Kidney (tissue), 14 donors: ENCODE measurements around the gene LRRD1. TPM values are rescaled to one million over a fixed set of nuclear protein-coding genes. Genes with fewer than 3 reads are reported as not detected.

ENCODE experiments used
- DNase-seq, 5 donors: peaks; one replicate each; pipeline ENCODE4 v3.0.0-alpha.2; 2013 to 2020
- FAIRE-seq: peaks from 2 replicates; lab custom pipeline; 2012; peaks lifted over from hg19 to GRCh38; lab: Jason Lieb, UNC
- H3K27ac ChIP-seq, 2 donors: one replicate each; pipeline ENCODE4 v1.7.0; 2013; ENCODE audit warnings: low read depth in 2 of 2, low read length in 2 of 2, inconsistent platforms in 1 of 2
- H3K27me3 ChIP-seq: one replicate; pipeline ENCODE4 v1.7.1; 2013; ENCODE audit warnings: low read length, inconsistent platforms; ENCODE audit not compliant: control insufficient read depth, insufficient read depth
- H3K36me3 ChIP-seq, 3 donors: one replicate each; pipeline versions ENCODE4 v1.7.0 to v1.7.1; 2013; ENCODE audit warnings: low read length in 3 of 3, control low read depth in 1 of 3, inconsistent platforms in 1 of 3; ENCODE audit not compliant: insufficient read depth in 3 of 3, control insufficient read depth in 2 of 3
- H3K4me1 ChIP-seq, 3 donors: one replicate each; pipeline versions ENCODE4 v1.7.0 to v1.7.1; 2013; ENCODE audit warnings: low read length in 3 of 3, inconsistent platforms in 1 of 3, low read depth in 1 of 3; ENCODE audit not compliant: control insufficient read depth in 2 of 3, insufficient read depth in 2 of 3
- H3K4me3 ChIP-seq, 3 donors: one replicate each; pipeline versions ENCODE4 v1.7.0 to v1.8.1; 2013; ENCODE audit warnings: low read length in 3 of 3, control low read depth in 1 of 3, inconsistent platforms in 1 of 3
- H3K9ac ChIP-seq, 3 donors: one replicate each; pipeline versions ENCODE4 v1.7.0 to v1.7.1; 2013; ENCODE audit warnings: low read length in 3 of 3, control low read depth in 1 of 3, inconsistent platforms in 1 of 3
- H3K9me3 ChIP-seq, 3 donors: one replicate each; pipeline versions ENCODE4 v1.7.0 to v1.7.1; 2013; ENCODE audit warnings: low read length in 3 of 3, control low read depth in 1 of 3, inconsistent platforms in 1 of 3; ENCODE audit not compliant: control insufficient read depth in 2 of 3, insufficient read depth in 1 of 3
- intact Hi-C: fragments of 100-400 bp; cut with DNase I; formaldehyde crosslinking; loops from one replicate; pipeline ENCODE4 v1.11.1; 2022
- polyA plus RNA-seq: library from polyadenylated mRNA; stranded (reverse); fragments of 350-450 nt; fragmentation: Illumina TruSeq; extraction: RNeasy Lipid Tissue Mini Kit (QIAGEN cat#74804); gene quantifications from one replicate; pipeline ENCODE4 v1.2.3, GENCODE V29; 2014; ENCODE audit warnings: low read depth, low replicate concordance; ENCODE audit not compliant: insufficient read depth
- total RNA-seq: library from RNA; stranded (reverse); fragmentation: NEBNext Ultra II Directional; extraction: Animal tissue kit (Norgen Biotek cat#: 25700); gene quantifications from one replicate; pipeline ENCODE4 v1.2.1, GENCODE V29; 2021
- TF ChIP-seq, protein P1 (sequence below): IDR thresholded peaks from 3 replicates; pipeline ENCODE4 v1.5.1; 2012; ENCODE audit warnings: mild to moderate bottlenecking, moderate library complexity, borderline replicate concordance; ENCODE audit not compliant: insufficient read depth; ENCODE audit errors: extremely low read depth
- donor health status: control.
- donor health status: control.
- donor health status: control.
- donor health status: control.
- donor health status: control.
- donor health status: DM: yes; HTN: yes; CAD: no.
- donor health status: Normal renal cell carcinoma (clear cell type).

The LRRD1 gene
- total and polyA plus RNA-seq, 2 donors from 2014 or later: 0.25 TPM; not detected in 1

DNA sequence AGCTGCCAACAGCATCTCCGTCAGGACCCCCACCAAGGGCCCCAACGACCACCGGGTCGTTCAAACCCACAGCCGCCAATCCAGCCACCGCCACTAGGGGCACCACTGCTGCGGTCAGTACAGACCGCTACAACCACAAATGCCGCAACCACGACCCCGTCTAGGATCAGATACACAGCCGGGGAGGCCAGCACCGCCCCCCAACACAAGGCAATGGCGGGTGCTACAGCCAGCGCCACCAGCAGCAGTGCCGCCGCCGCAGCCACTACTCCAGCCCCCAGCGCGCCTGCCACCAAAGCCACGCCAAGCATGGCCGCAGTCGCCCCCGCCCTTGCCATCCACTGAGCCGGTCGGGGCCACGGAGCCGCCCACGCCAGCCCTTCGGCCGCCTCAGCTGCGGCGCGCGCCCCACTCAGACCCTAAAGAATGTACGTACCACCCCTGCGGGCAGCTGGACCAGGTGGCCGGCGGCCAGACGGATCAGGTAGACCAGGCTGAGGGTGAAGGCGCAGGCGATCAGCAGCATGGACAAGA lies 45.1 kb downstream of the LRRD1 start:
- FAIRE-seq: no peak
- TF ChIP-seq, protein P1, sequence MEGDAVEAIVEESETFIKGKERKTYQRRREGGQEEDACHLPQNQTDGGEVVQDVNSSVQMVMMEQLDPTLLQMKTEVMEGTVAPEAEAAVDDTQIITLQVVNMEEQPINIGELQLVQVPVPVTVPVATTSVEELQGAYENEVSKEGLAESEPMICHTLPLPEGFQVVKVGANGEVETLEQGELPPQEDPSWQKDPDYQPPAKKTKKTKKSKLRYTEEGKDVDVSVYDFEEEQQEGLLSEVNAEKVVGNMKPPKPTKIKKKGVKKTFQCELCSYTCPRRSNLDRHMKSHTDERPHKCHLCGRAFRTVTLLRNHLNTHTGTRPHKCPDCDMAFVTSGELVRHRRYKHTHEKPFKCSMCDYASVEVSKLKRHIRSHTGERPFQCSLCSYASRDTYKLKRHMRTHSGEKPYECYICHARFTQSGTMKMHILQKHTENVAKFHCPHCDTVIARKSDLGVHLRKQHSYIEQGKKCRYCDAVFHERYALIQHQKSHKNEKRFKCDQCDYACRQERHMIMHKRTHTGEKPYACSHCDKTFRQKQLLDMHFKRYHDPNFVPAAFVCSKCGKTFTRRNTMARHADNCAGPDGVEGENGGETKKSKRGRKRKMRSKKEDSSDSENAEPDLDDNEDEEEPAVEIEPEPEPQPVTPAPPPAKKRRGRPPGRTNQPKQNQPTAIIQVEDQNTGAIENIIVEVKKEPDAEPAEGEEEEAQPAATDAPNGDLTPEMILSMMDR: peak; percentile 80
- Histone ChIP-seq H3K9ac (peak overlapping the region; percentile 63 to 94 (median 91)), H3K4me3 (peak overlapping the region; percentile 89 to 98 (median 92)), H3K4me1 (peaks cover 0 to 7% (median 0%) of the 10 kb centered on the region in 3 donors), H3K36me3 (no peaks in the 10 kb centered on the region), H3K27me3 (no peaks in the 10 kb centered on the region), H3K9me3 (no peaks in the 10 kb centered on the region), H3K27ac (peak overlapping the region; percentile 98 to 99)
- DNase-seq: peak; percentile 89 to 93 (median 92)
- intact Hi-C loops: no loop called here

DNA sequence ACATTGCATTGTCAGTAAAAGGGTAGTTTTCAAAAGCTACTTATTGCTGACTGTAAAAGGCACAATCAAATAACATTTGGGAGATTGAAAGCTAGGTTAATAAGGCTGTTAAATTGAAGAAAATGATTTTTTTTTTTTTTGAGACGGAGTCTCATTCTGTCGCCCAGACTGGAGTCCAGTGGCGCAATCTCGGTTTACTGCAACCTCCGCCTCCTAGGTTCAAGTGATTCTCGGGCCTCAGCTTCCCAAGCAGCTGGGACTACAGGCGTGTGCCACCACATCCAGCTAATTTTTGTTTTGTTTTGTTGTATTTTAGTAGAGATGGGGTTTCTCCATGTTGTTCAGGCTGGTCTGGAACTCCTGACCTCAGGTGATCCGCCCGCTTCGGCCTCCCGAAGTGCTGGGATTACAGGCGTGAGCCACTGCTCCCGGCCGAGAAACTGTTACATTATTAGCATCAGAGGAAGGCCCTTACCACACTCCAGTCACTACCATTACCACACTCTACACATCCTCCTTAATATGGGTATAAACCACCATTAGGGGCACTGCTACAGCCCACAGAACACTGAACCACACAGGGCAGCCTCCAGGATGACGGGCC lies 45.7 kb downstream of the LRRD1 start:
- FAIRE-seq: no peak
- Histone ChIP-seq H3K36me3 (peaks cover 0 to 2% (median 0%) of the 10 kb centered on the region in 3 donors), H3K4me1 (peaks cover 0 to 7% (median 0%) of the 10 kb centered on the region in 3 donors), H3K9me3 (no peaks in the 10 kb centered on the region), H3K27me3 (no peaks in the 10 kb centered on the region), H3K27ac (peak overlapping the region; percentile 98 to 99), H3K9ac (peak overlapping the region; percentile 63 to 94 (median 91)), H3K4me3 (peak overlapping the region; percentile 89 to 98 (median 92))
- intact Hi-C loops: no loop called here
- TF ChIP-seq, protein P1: no peak
- no peak for DNase-seq

DNA sequence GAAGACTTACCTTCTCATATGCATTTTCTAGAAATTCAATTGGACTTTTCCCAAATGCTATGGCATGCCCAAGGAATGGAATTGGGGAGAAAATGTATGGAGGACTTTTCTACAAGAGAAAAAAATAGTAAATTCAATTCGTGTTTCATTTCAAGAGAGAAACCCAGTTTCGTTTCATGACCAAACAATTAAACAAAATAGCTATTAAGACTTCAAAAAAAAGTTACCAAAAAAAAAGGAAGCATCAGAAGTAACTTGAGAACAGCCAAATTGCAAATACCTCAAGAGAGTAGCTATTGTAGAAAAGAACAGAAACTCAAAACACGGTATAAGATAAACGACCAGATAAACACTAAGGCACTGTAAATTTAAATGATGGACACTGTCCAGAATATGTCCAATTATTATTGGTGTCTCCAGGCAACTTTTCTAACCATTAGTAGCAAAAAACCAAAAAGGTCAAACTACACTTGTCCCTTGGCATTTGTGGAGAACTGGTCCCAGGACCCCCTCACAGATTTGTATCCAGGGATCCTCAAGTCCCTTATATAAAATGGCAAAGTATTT lies 47.1 kb downstream of the LRRD1 start:
- Histone ChIP-seq H3K27ac (no peak overlapping the region), H3K4me3 (peak overlapping the region in 1 of 3 donors; percentile 9), H3K9me3 (no peaks in the 10 kb centered on the region), H3K4me1 (peaks cover 0 to 7% (median 0%) of the 10 kb centered on the region in 3 donors), H3K36me3 (peaks cover 2 to 5% (median 4%) of the 10 kb centered on the region in 3 donors), H3K9ac (no peak overlapping the region), H3K27me3 (no peaks in the 10 kb centered on the region)
- intact Hi-C loops: no loop called here
- DNase-seq (no peak), FAIRE-seq (no peak)
- TF ChIP-seq, protein P1: no peak
